HepG2 (cell line): Measurements from ENCODE around the gene ACP1. TPM values are rescaled to one million over a fixed set of nuclear protein-coding genes. Genes with fewer than 3 reads are reported as not detected.

ENCODE experiments used
- ATF1 ChIP-seq: IDR thresholded peaks from 2 replicates; pipeline ENCODE4 v1.6.1; 2016; ENCODE audit warnings: mild to moderate bottlenecking, control low read depth
- KDM2A ChIP-seq: sonication (generic); formaldehyde crosslinking; IDR thresholded peaks from 2 replicates; pipeline ENCODE4 v1.4.0; 2020; ENCODE audit warnings: low read depth, missing genetic modification reagents, borderline replicate concordance
- KLF6 ChIP-seq: IDR thresholded peaks from 2 replicates; pipeline ENCODE4 v1.8.0; 2016; ENCODE audit warnings: missing biosample characterization, missing genetic modification reagents
- NR1H2 ChIP-seq: sonication (generic); formaldehyde crosslinking; IDR thresholded peaks from 2 replicates; pipeline ENCODE4 v1.8.1; 2022; ENCODE audit warnings: low read depth, missing genetic modification reagents, borderline replicate concordance
- RXRA ChIP-seq: sonication (generic); formaldehyde crosslinking; IDR thresholded peaks from 2 replicates; pipeline ENCODE4 v1.5.1; 2020; ENCODE audit warnings: missing genetic modification reagents
- SOX6 ChIP-seq, 2 experiments: fragments of 450-650 bp in 1 of 2; sonication (generic) in 1 of 2; formaldehyde crosslinking in 1 of 2; IDR thresholded peaks; 2 replicates each; pipeline versions ENCODE4 v1.4.0 to v1.6.1; 2017 to 2020; ENCODE audit warnings: antibody characterized with exemption in 1 of 2, mild to moderate bottlenecking in 1 of 2, missing genetic modification reagents in 1 of 2
- SP2 ChIP-seq: sonication (generic); formaldehyde crosslinking; IDR thresholded peaks from 2 replicates; pipeline ENCODE4 v1.5.1; 2020; ENCODE audit warnings: mild to moderate bottlenecking, missing genetic modification reagents
- UBTF ChIP-seq: sonication (generic); formaldehyde crosslinking; IDR thresholded peaks from 2 replicates; pipeline ENCODE4 v1.4.0; 2020; ENCODE audit warnings: mild to moderate bottlenecking, missing genetic modification reagents
- ZKSCAN1 ChIP-seq: fragments of 150-350 bp; IDR thresholded peaks from 2 replicates; pipeline ENCODE4 v1.6.1; 2014; ENCODE audit warnings: low read length
- ZNF501 ChIP-seq: sonication (generic); formaldehyde crosslinking; IDR thresholded peaks from 2 replicates; pipeline ENCODE4 v1.5.1; 2020; ENCODE audit warnings: mild to moderate bottlenecking, moderate library complexity, missing genetic modification reagents
- polyA plus RNA-seq, 8 experiments: library from polyadenylated mRNA; depleted of rRNA in 3 of 8; stranded (reverse) in 7 of 8; unstranded in 1 of 8; fragments of >200 nt; fragmentation: Illumina TruSeq in 4 of 8; extraction: Trizol in 4 of 8; gene quantifications; 2 replicates each; pipeline versions ENCODE4 v1.2.1 to v1.2.3, GENCODE V29; 2011 to 2016; ENCODE audit warnings: low read depth in 4 of 8, missing spikeins in 1 of 8, mixed read lengths in 1 of 8; ENCODE audit not compliant: insufficient read depth in 1 of 8
- total RNA-seq, 5 experiments: library from RNA; depleted of rRNA; stranded (reverse); fragments of >200 nt; fragmentation: Illumina TruSeq; extraction: Trizol; gene quantifications; 2 replicates each; pipeline ENCODE4 v1.2.3, GENCODE V29; 2016; ENCODE audit warnings: low read depth in 1 of 5
- TF ChIP-seq, protein P1 (sequence below): IDR thresholded peaks from 2 replicates; pipeline ENCODE4 v1.6.1; 2016; ENCODE audit warnings: mild to moderate bottlenecking
- TF ChIP-seq, protein P2 (sequence below): sonication (generic); formaldehyde crosslinking; IDR thresholded peaks from 2 replicates; pipeline ENCODE4 v1.4.0; 2020; ENCODE audit warnings: missing genetic modification reagents
- TF ChIP-seq, protein P3 (sequence below): sonication (generic); formaldehyde crosslinking; IDR thresholded peaks from 2 replicates; pipeline ENCODE4 v1.5.0; 2020; ENCODE audit warnings: mild to moderate bottlenecking, missing genetic modification reagents, moderate library complexity
- TF ChIP-seq, protein P4 (sequence below): sonication (generic); formaldehyde crosslinking; conservative IDR thresholded peaks from 2 replicates; pipeline ENCODE4 v1.4.0; 2020; ENCODE audit warnings: missing genetic modification reagents
- TF ChIP-seq, protein P5 (sequence below), 2 experiments: sonication (generic) in 1 of 2; formaldehyde crosslinking in 1 of 2; IDR thresholded peaks; 2 replicates each; pipeline versions ENCODE4 v1.4.0 to v1.6.1; 2018 to 2020; ENCODE audit warnings: missing genetic modification reagents in 2 of 2, borderline replicate concordance in 1 of 2, low read depth in 1 of 2, mild to moderate bottlenecking in 1 of 2, missing biosample characterization in 1 of 2

ACP1 gene
- total and polyA plus RNA-seq, 2 of the 13 experiments (the other 11 are each of a cell fraction or from before 2014, with no cell fraction given), result 246 to 348 TPM

DNA sequence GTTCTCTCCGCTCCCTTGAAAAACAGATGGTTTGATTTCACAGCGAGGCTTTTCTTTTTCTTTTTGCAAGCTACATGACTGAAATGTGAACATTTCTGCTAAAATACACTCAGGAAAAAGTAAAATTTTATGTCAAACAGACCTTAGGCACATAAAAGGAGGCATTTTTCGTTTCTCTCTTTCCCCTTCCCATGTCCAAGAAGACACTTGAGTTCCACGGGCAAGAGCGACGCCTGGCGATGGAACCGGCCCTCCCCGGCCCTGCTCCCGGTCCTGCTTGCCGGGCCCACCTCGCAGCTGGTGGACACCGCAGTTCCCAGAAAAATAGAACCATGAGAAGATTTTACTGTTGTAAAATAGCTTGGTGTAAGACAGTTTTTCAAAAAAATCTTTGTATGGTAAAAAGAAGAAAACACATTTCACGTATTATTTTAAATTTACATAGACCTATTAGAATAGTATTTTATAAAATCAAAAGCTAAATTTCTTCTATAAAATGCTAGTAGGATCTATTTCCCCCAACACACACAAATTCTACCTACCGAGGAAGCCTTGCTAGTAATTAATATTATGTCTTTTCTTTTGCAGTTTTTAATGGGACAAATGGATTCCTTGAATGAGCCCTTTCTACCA is 25.5 kb downstream of the ACP1 start (continued):
- TF ChIP-seq, protein P1, sequence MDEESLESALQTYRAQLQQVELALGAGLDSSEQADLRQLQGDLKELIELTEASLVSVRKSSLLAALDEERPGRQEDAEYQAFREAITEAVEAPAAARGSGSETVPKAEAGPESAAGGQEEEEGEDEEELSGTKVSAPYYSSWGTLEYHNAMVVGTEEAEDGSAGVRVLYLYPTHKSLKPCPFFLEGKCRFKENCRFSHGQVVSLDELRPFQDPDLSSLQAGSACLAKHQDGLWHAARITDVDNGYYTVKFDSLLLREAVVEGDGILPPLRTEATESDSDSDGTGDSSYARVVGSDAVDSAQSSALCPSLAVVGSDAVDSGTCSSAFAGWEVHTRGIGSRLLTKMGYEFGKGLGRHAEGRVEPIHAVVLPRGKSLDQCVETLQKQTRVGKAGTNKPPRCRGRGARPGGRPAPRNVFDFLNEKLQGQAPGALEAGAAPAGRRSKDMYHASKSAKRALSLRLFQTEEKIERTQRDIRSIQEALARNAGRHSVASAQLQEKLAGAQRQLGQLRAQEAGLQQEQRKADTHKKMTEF (CRISPR knock-in tag), result peak; percentile 44; the same call in 1 of the 2 replicates
- TF ChIP-seq KLF6 (CRISPR knock-in tag) (0 out of 2 replicates have a peak, but pooled peaks have one; percentile 61), SOX6 (IDR thresholded peaks at IDR 0.05) (no peak), SOX6 (CRISPR knock-in tag; IDR thresholded peaks at IDR 0.05) (0 out of 2 replicates have a peak, but pooled peaks have one; percentile 5), NR1H2 (CRISPR knock-in tag) (no peak), RXRA (CRISPR knock-in tag) (no peak), ZKSCAN1 (peak; percentile 14; the same call in 1 of the 2 replicates), ZNF501 (peak; percentile 75; the same call in 1 of the 2 replicates), KDM2A (CRISPR knock-in tag) (peak; percentile 87), SP2 (CRISPR knock-in tag) (0 out of 2 replicates have a peak, but pooled peaks have one; percentile 34), UBTF (CRISPR knock-in tag) (peak; percentile 17; the same call in 1 of the 2 replicates), ATF1 (no peak)
- TF ChIP-seq, protein P2, sequence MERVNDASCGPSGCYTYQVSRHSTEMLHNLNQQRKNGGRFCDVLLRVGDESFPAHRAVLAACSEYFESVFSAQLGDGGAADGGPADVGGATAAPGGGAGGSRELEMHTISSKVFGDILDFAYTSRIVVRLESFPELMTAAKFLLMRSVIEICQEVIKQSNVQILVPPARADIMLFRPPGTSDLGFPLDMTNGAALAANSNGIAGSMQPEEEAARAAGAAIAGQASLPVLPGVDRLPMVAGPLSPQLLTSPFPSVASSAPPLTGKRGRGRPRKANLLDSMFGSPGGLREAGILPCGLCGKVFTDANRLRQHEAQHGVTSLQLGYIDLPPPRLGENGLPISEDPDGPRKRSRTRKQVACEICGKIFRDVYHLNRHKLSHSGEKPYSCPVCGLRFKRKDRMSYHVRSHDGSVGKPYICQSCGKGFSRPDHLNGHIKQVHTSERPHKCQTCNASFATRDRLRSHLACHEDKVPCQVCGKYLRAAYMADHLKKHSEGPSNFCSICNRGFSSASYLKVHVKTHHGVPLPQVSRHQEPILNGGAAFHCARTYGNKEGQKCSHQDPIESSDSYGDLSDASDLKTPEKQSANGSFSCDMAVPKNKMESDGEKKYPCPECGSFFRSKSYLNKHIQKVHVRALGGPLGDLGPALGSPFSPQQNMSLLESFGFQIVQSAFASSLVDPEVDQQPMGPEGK (CRISPR knock-in tag), result 0 out of 2 replicates have a peak, but pooled peaks have one; percentile 34
- TF ChIP-seq, protein P3, sequence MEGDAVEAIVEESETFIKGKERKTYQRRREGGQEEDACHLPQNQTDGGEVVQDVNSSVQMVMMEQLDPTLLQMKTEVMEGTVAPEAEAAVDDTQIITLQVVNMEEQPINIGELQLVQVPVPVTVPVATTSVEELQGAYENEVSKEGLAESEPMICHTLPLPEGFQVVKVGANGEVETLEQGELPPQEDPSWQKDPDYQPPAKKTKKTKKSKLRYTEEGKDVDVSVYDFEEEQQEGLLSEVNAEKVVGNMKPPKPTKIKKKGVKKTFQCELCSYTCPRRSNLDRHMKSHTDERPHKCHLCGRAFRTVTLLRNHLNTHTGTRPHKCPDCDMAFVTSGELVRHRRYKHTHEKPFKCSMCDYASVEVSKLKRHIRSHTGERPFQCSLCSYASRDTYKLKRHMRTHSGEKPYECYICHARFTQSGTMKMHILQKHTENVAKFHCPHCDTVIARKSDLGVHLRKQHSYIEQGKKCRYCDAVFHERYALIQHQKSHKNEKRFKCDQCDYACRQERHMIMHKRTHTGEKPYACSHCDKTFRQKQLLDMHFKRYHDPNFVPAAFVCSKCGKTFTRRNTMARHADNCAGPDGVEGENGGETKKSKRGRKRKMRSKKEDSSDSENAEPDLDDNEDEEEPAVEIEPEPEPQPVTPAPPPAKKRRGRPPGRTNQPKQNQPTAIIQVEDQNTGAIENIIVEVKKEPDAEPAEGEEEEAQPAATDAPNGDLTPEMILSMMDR, result peak; percentile 96
- TF ChIP-seq, protein P4, sequence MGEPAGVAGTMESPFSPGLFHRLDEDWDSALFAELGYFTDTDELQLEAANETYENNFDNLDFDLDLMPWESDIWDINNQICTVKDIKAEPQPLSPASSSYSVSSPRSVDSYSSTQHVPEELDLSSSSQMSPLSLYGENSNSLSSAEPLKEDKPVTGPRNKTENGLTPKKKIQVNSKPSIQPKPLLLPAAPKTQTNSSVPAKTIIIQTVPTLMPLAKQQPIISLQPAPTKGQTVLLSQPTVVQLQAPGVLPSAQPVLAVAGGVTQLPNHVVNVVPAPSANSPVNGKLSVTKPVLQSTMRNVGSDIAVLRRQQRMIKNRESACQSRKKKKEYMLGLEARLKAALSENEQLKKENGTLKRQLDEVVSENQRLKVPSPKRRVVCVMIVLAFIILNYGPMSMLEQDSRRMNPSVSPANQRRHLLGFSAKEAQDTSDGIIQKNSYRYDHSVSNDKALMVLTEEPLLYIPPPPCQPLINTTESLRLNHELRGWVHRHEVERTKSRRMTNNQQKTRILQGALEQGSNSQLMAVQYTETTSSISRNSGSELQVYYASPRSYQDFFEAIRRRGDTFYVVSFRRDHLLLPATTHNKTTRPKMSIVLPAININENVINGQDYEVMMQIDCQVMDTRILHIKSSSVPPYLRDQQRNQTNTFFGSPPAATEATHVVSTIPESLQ (CRISPR knock-in tag), result peak; percentile 88; the same call in 1 of the 2 replicates
- TF ChIP-seq, protein P5, sequence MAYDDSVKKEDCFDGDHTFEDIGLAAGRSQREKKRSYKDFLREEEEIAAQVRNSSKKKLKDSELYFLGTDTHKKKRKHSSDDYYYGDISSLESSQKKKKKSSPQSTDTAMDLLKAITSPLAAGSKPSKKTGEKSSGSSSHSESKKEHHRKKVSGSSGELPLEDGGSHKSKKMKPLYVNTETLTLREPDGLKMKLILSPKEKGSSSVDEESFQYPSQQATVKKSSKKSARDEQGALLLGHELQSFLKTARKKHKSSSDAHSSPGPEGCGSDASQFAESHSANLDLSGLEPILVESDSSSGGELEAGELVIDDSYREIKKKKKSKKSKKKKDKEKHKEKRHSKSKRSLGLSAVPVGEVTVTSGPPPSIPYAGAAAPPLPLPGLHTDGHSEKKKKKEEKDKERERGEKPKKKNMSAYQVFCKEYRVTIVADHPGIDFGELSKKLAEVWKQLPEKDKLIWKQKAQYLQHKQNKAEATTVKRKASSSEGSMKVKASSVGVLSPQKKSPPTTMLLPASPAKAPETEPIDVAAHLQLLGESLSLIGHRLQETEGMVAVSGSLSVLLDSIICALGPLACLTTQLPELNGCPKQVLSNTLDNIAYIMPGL (CRISPR knock-in tag; IDR thresholded peaks at IDR 0.05; ENCODE audit: borderline replicate concordance in 1 of 2, low read depth in 1 of 2), result peak; percentile 56 to 67; a peak in 2 of 4 replicates
